Spleen (tissue), 11 donors: Measurements from ENCODE around the gene NR3C1. TPM values are rescaled to one million over a fixed set of nuclear protein-coding genes. Genes with fewer than 3 reads are reported as not detected.

Experiments
- DNase-seq: peaks from one replicate; pipeline ENCODE4 v3.0.0-alpha.2; 2020
- H3K27ac ChIP-seq, 8 donors: fragments of 200-600 bp; sonication (generic) in 7 of 8; 1 replicate in 4 of 8; 2 replicates in 4 of 8; pipeline versions ENCODE4 v1.5.0 to v1.8.0; 2016 to 2021; ENCODE audit warnings: inconsistent platforms in 4 of 8, mild to moderate bottlenecking in 4 of 8, moderate library complexity in 1 of 8
- H3K27me3 ChIP-seq, 7 donors: fragments of 200-600 bp; sonication (generic) in 6 of 7; replicated peaks in 1 of 7; 1 replicate in 4 of 7; 2 replicates in 3 of 7; pipeline versions ENCODE4 v1.5.0 to v1.8.0; 2016 to 2021; ENCODE audit warnings: inconsistent platforms in 3 of 7, mild to moderate bottlenecking in 1 of 7
- H3K36me3 ChIP-seq, 6 donors: fragments of 200-600 bp; sonication (generic) in 5 of 6; 1 replicate in 4 of 6; 2 replicates in 2 of 6; pipeline versions ENCODE4 v1.5.0 to v1.8.0; 2016 to 2021; ENCODE audit warnings: inconsistent platforms in 2 of 6
- H3K4me1 ChIP-seq, 6 donors: fragments of 200-600 bp; sonication (generic) in 5 of 6; 1 replicate in 3 of 6; 2 replicates in 3 of 6; pipeline versions ENCODE4 v1.5.0 to v1.8.0; 2016 to 2021; ENCODE audit warnings: inconsistent platforms in 3 of 6
- H3K4me3 ChIP-seq, 8 donors: fragments of 200-600 bp; sonication (generic) in 7 of 8; 1 replicate in 4 of 8; 2 replicates in 4 of 8; pipeline versions ENCODE4 v1.5.0 to v1.8.0; 2016 to 2021; ENCODE audit warnings: inconsistent platforms in 4 of 8, mild to moderate bottlenecking in 4 of 8, moderate library complexity in 2 of 8
- H3K9me3 ChIP-seq, 8 donors: fragments of 200-600 bp; sonication (generic) in 7 of 8; 1 replicate in 4 of 8; 2 replicates in 4 of 8; pipeline versions ENCODE4 v1.5.0 to v1.8.0; 2016 to 2021; ENCODE audit warnings: inconsistent platforms in 4 of 8
- CTCF ChIP-seq, 11 experiments: fragments of 200-600 bp in 7 of 11; fragments of 450-650 bp in 4 of 11; sonication (generic) in 4 of 11; IDR thresholded peaks in 8 of 11; conservative IDR thresholded peaks in 3 of 11; 1 replicate in 7 of 11; 2 replicates in 4 of 11; pipeline versions ENCODE4 v1.4.0 to v1.8.0; 2016 to 2021; ENCODE audit warnings: antibody characterized with exemption in 11 of 11, inconsistent platforms in 4 of 11, mild to moderate bottlenecking in 1 of 11
- POLR2A ChIP-seq, 3 donors: fragments of 450-650 bp; IDR thresholded peaks; one replicate each; pipeline ENCODE4 v1.5.1; 2017; ENCODE audit warnings: antibody characterized with exemption in 3 of 3, mild to moderate bottlenecking in 1 of 3
- POLR2AphosphoS5 ChIP-seq, 3 donors: sonication (generic); formaldehyde crosslinking; IDR thresholded peaks; one replicate each; pipeline ENCODE4 v1.5.1; 2017; ENCODE audit warnings: antibody characterized with exemption in 3 of 3
- WGBS, 5 donors: extraction: QIAGEN DNeasy Blood & Tissue Kit in 3 of 5; methylation state at CpG; one replicate each; pipeline versions ENCODE4 v1.1.5 to v1.1.7; 2013 to 2018; 5-methylcytosine and 5-hydroxymethylcytosine counted together
- intact Hi-C: fragments of 100-400 bp; cut with DNase I; formaldehyde crosslinking; loops from one replicate; pipeline ENCODE4 v1.15.0; 2023; ENCODE audit warnings: low total_unique reads
- polyA plus RNA-seq, 3 donors: library from polyadenylated mRNA; stranded (reverse); fragments of 200-250 nt; gene quantifications; one replicate each; pipeline ENCODE4 v1.2.1, GENCODE V29; 2013
- total RNA-seq, 7 donors: library from RNA; depleted of rRNA in 3 of 7; stranded (reverse); fragments of >200 nt in 3 of 7; fragmentation: NEBNext Ultra II Directional in 4 of 7; extraction: Animal tissue kit (Norgen Biotek cat#: 25700) in 4 of 7; gene quantifications; one replicate each; pipeline versions ENCODE4 v1.1.0 to v1.2.1, GENCODE V29; 2016 to 2021
- donor health status: healthy with polysubstance abuse.
- donor health status: DM: no; HTN: no; CAD: no; lungs with moderate emphysema.
- donor health status: DM: no; HTN: no; CAD: no.
- donor health status: Bipolar disorder and iron deficiency.
- donor health status: healthy.
- donor health status: DM: no; HTN: no; CAD: no.
- donor health status: DM: yes; HTN: yes; CAD: no.

The NR3C1 gene
- total and polyA plus RNA-seq, 10 donors: 18.2 to 97.8 (median 71.2) TPM

GRCh38 chr5:143347046-143347445 lies 56.4 kb downstream of the NR3C1 start:
- Histone ChIP-seq H3K9me3 (no peaks in the 10 kb centered on the region), H3K27me3 (no peaks in the 10 kb centered on the region), H3K4me1 (peaks cover 24 to 91% (median 68%) of the 10 kb centered on the region in 6 donors), H3K36me3 (peaks cover 0 to 5% (median 0%) of the 10 kb centered on the region in 6 donors), H3K4me3 (no peak overlapping the region), H3K27ac (peak overlapping the region in 4 of 8 donors; percentile 4 to 41 (median 32))
- DNase-seq: no peak
- 9 to 43% (median 20%) methylated on average over 1 of the region's 1 CpG for WGBS, 5 donors
- no peak for TF ChIP-seq POLR2A (IDR thresholded peaks at IDR 0.05)
- TF ChIP-seq POLR2AphosphoS5 (IDR thresholded peaks at IDR 0.05): no peak
- no peak for TF ChIP-seq CTCF (IDR thresholded peaks at IDR 0.05 in 8 of 11, conservative IDR thresholded peaks at IDR 0.05 in 3 of 11)
- intact Hi-C loops: no loop called here

GRCh38 chr5:143345671-143346440 lies 57.6 kb downstream of the NR3C1 start:
- 89 to 100% (median 96%) methylated on average over 1 of the region's 1 CpG for WGBS, 5 donors
- Histone ChIP-seq H3K4me1 (peaks cover 18 to 85% (median 61%) of the 10 kb centered on the region in 6 donors), H3K9me3 (no peaks in the 10 kb centered on the region), H3K27ac (peak overlapping the region in 1 of 8 donors; percentile 4), H3K36me3 (peaks cover 0 to 5% (median 0%) of the 10 kb centered on the region in 6 donors), H3K27me3 (no peaks in the 10 kb centered on the region), H3K4me3 (no peak overlapping the region)
- intact Hi-C loops: no loop called here
- no peak for DNase-seq
- TF ChIP-seq POLR2AphosphoS5 (IDR thresholded peaks at IDR 0.05) (no peak), CTCF (IDR thresholded peaks at IDR 0.05 in 8 of 11, conservative IDR thresholded peaks at IDR 0.05 in 3 of 11) (no peak), POLR2A (IDR thresholded peaks at IDR 0.05) (no peak)

GRCh38 chr5:143343042-143343441 lies 60.4 kb downstream of the NR3C1 start:
- Histone ChIP-seq H3K9me3 (no peaks in the 10 kb centered on the region), H3K27ac (no peak overlapping the region), H3K4me3 (no peak overlapping the region), H3K4me1 (peaks cover 11 to 67% (median 35%) of the 10 kb centered on the region in 6 donors), H3K36me3 (peaks cover 0 to 10% (median 0%) of the 10 kb centered on the region in 6 donors), H3K27me3 (no peaks in the 10 kb centered on the region)
- no peak for TF ChIP-seq POLR2A (IDR thresholded peaks at IDR 0.05)
- no peak for TF ChIP-seq CTCF (IDR thresholded peaks at IDR 0.05 in 8 of 11, conservative IDR thresholded peaks at IDR 0.05 in 3 of 11)
- TF ChIP-seq POLR2AphosphoS5 (IDR thresholded peaks at IDR 0.05): no peak
- intact Hi-C loops: no loop called here
- DNase-seq: no peak
- 97 to 100% (median 97%) methylated on average over 2 of the region's 2 CpGs for WGBS, 5 donors

- H3K27ac ChIP-seq: no peak overlapping the region
- peaks cover 9 to 65% (median 31%) of the 10 kb centered on the region in 6 donors for H3K4me1 ChIP-seq
- no peak overlapping the region for H3K4me3 ChIP-seq
- TF ChIP-seq POLR2A (IDR thresholded peaks at IDR 0.05) (no peak), POLR2AphosphoS5 (IDR thresholded peaks at IDR 0.05) (no peak), CTCF (IDR thresholded peaks at IDR 0.05 in 8 of 11, conservative IDR thresholded peaks at IDR 0.05 in 3 of 11) (no peak)
- WGBS, 5 donors: 87 to 93% (median 90%) methylated on average over 5 of the region's 5 CpGs
- peaks cover 0 to 10% (median 0%) of the 10 kb centered on the region in 6 donors for H3K36me3 ChIP-seq
- intact Hi-C loops: no loop called here
- no peaks in the 10 kb centered on the region for H3K27me3 ChIP-seq
- H3K9me3 ChIP-seq: no peaks in the 10 kb centered on the region
- DNase-seq: no peak
Observed at GRCh38 chr5:143342607-143343006, 60.9 kb downstream of the NR3C1 start.
